Neuronal stem cell (in vitro differentiated cells): ENCODE results near the gene ALS2.
"Not testable (repeated sequence)": the region's sequence is repeated elsewhere in the genome, so short reads cannot be mapped to it uniquely, and the experiment has no call there.

Source experiments
- DNase-seq: peaks from one replicate; pipeline ENCODE4 v3.0.0-alpha.2; 2013; ENCODE audit warnings: low spot score
- H2AFZ ChIP-seq: one replicate; pipeline ENCODE4 v1.6.1; 2013; ENCODE audit warnings: mild to moderate bottlenecking, low read length, inconsistent platforms
- H2AK5ac ChIP-seq: 2 replicates; pipeline ENCODE4 v1.6.1; 2013; ENCODE audit warnings: low read depth, mild to moderate bottlenecking, inconsistent platforms, low read length, moderate library complexity, mixed read lengths
- H2BK120ac ChIP-seq: 2 replicates; pipeline ENCODE4 v1.6.1; 2013; ENCODE audit warnings: low read depth, mild to moderate bottlenecking, inconsistent platforms, low read length, moderate library complexity, mixed read lengths
- H2BK12ac ChIP-seq: one replicate; pipeline ENCODE4 v1.6.1; 2013; ENCODE audit warnings: low read length, inconsistent platforms
- H2BK15ac ChIP-seq: 2 replicates; pipeline ENCODE4 v1.6.1; 2013; ENCODE audit warnings: mild to moderate bottlenecking, low read length, inconsistent platforms, mixed read lengths
- H2BK5ac ChIP-seq: one replicate; pipeline ENCODE4 v1.6.1; 2013; ENCODE audit warnings: inconsistent platforms, mild to moderate bottlenecking, low read length, moderate library complexity
- H3K14ac ChIP-seq: one replicate; pipeline ENCODE4 v1.6.1; 2013; ENCODE audit warnings: low read length, inconsistent platforms
- H3K18ac ChIP-seq: 2 replicates; pipeline ENCODE4 v1.6.1; 2013; ENCODE audit warnings: low read length, inconsistent platforms
- H3K23ac ChIP-seq: 2 replicates; pipeline ENCODE4 v1.6.1; 2013; ENCODE audit warnings: low read depth, mild to moderate bottlenecking, mixed read lengths, low read length, inconsistent platforms; ENCODE audit not compliant: poor library complexity
- H3K27ac ChIP-seq: replicated peaks from 3 replicates; pipeline ENCODE4 v1.5.1; 2013; ENCODE audit warnings: low read length, inconsistent platforms
- H3K27me3 ChIP-seq, 3 experiments: 2 replicates each; pipeline ENCODE4 v1.6.1; 2013; ENCODE audit warnings: low read length in 3 of 3, mild to moderate bottlenecking in 2 of 3, inconsistent platforms in 1 of 3, low read depth in 1 of 3, mixed read lengths in 1 of 3, moderate library complexity in 1 of 3; ENCODE audit not compliant: control insufficient read depth in 3 of 3, insufficient read depth in 3 of 3
- H3K36me3 ChIP-seq, 2 donors: replicated peaks in 1 of 2; 2 replicates each; pipeline ENCODE4 v1.6.1; 2013; ENCODE audit warnings: low read length in 2 of 2; ENCODE audit not compliant: control insufficient read depth in 2 of 2, insufficient read depth in 2 of 2
- H3K4ac ChIP-seq: 2 replicates; pipeline ENCODE4 v1.6.1; 2013; ENCODE audit warnings: inconsistent platforms, mild to moderate bottlenecking, low read length, moderate library complexity
- H3K4me1 ChIP-seq, 2 donors: 1 replicate in 1 of 2; 2 replicates in 1 of 2; pipeline ENCODE4 v1.6.1; 2013; ENCODE audit warnings: low read length in 2 of 2, low read depth in 1 of 2; ENCODE audit not compliant: control insufficient read depth in 2 of 2, insufficient read depth in 1 of 2
- H3K4me2 ChIP-seq: one replicate; pipeline ENCODE4 v1.6.1; 2013; ENCODE audit warnings: mild to moderate bottlenecking, low read length, inconsistent platforms; ENCODE audit not compliant: insufficient read depth, poor library complexity, severe bottlenecking
- H3K4me3 ChIP-seq, 2 donors: 2 replicates each; pipeline ENCODE4 v1.5.1; 2013; ENCODE audit warnings: low read length in 2 of 2, mild to moderate bottlenecking in 2 of 2, inconsistent platforms in 1 of 2, moderate library complexity in 1 of 2
- H3K79me1 ChIP-seq: one replicate; pipeline ENCODE4 v1.6.1; 2013; ENCODE audit warnings: low read depth, mild to moderate bottlenecking, inconsistent platforms, low read length, moderate library complexity
- H3K9ac ChIP-seq: one replicate; pipeline ENCODE4 v1.6.1; 2013; ENCODE audit warnings: mild to moderate bottlenecking, low read depth, low read length, inconsistent platforms; ENCODE audit not compliant: poor library complexity
- H3K9me3 ChIP-seq, 2 donors: replicated peaks in 1 of 2; 2 replicates each; pipeline versions ENCODE3 to v1.6.1; 2013; ENCODE audit warnings: low read length in 2 of 2, mild to moderate bottlenecking in 2 of 2, inconsistent platforms in 1 of 2, low read depth in 1 of 2, mixed read lengths in 1 of 2, moderate library complexity in 1 of 2; ENCODE audit not compliant: control insufficient read depth in 2 of 2, insufficient read depth in 1 of 2
- H4K8ac ChIP-seq: one replicate; pipeline ENCODE4 v1.6.1; 2013; ENCODE audit warnings: low read depth, mild to moderate bottlenecking, inconsistent platforms, low read length, moderate library complexity
- H4K91ac ChIP-seq: one replicate; pipeline ENCODE4 v1.6.1; 2013; ENCODE audit warnings: low read length, low read depth, mild to moderate bottlenecking, inconsistent platforms; ENCODE audit not compliant: poor library complexity
- WGBS, 2 donors: extraction: QIAGEN DNeasy Blood & Tissue Kit; methylation state at CpG; one replicate each; pipeline ENCODE4 v1.1.7; 2013; ENCODE audit warnings: missing lambda C conversion rate in 2 of 2, mixed read lengths in 1 of 2; ENCODE audit not compliant: insufficient read length in 2 of 2, insufficient replicate concordance in 1 of 2; ENCODE audit errors: extremely low coverage in 2 of 2; 5-methylcytosine and 5-hydroxymethylcytosine counted together

ALS2 gene

GRCh38 chr2:201813996-201814760 is 33.4 kb upstream of the ALS2 start:
- Histone ChIP-seq H3K79me1 (no peaks in the 10 kb centered on the region), H3K9ac (no peak overlapping the region), H3K27ac (no peak overlapping the region), H3K18ac (no peak overlapping the region), H4K8ac (no peak overlapping the region), H2BK12ac (no peak overlapping the region), H3K27me3 (peaks cover 0 to 23% (median 0%) of the 10 kb centered on the region in 3 experiments), H2BK120ac (no peak overlapping the region), H3K36me3 (no peaks in the 10 kb centered on the region), H3K4me2 (no peak overlapping the region), H3K4me3 (no peak overlapping the region), H3K9me3 (peaks cover 4 to 9% of the 10 kb centered on the region in 2 donors), H2BK5ac (no peak overlapping the region), H3K23ac (no peak overlapping the region), H2AFZ (no peak overlapping the region), H2BK15ac (no peak overlapping the region), H3K14ac (no peak overlapping the region), H3K4ac (no peak overlapping the region), H4K91ac (no peak overlapping the region), H2AK5ac (no peak overlapping the region), H3K4me1 (no peaks in the 10 kb centered on the region)
- DNase-seq, result no peak
- 100% methylated on average over 1 of the region's 9 CpGs; no CpG with 5 or more reads in 1 of the 2 donors for WGBS, 2 donors

- H3K9ac ChIP-seq, DNase-seq, H3K18ac ChIP-seq, H3K79me1 ChIP-seq, H2BK12ac ChIP-seq, H3K14ac ChIP-seq, H2BK120ac ChIP-seq, H2AFZ ChIP-seq, H2BK15ac ChIP-seq, H3K4me2 ChIP-seq, H3K4me1 ChIP-seq, H2BK5ac ChIP-seq, H3K9me3 ChIP-seq, H4K8ac ChIP-seq, H3K27ac ChIP-seq, H3K4me3 ChIP-seq, H2AK5ac ChIP-seq, H3K4ac ChIP-seq, H3K23ac ChIP-seq, H4K91ac ChIP-seq, H3K36me3 ChIP-seq: not testable (repeated sequence)
- H3K27me3 ChIP-seq, result peaks cover 0 to 54% (median 2%) of the 10 kb centered on the region in 3 experiments
- WGBS, 2 donors, result no CpG with 5 or more reads among the region's 7 CpGs
Observed at GRCh38 chr2:201810604-201811003, 29.9 kb upstream of the ALS2 start.

DNA sequence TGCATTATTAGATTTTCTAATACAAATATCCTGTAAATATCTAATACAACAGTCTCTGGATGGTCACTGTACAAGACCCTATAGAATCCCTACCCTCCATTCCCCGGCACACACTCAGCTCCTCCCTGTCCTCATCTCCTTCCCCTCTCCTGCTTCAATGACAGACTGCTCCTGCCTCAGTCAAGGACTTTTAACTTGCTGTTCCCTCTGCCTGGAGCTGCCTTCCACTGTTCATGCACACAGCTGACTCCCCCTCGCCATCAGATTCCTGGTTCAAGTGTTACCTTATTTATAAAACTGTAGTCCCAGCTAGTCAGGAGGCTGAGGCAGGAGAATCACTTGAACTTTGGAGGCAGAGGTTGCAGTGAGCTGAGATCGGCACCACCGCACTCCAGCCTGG is 28.9 kb upstream of the ALS2 start:
- H3K4me3 ChIP-seq, result no peak overlapping the region
- DNase-seq, result no peak

DNA sequence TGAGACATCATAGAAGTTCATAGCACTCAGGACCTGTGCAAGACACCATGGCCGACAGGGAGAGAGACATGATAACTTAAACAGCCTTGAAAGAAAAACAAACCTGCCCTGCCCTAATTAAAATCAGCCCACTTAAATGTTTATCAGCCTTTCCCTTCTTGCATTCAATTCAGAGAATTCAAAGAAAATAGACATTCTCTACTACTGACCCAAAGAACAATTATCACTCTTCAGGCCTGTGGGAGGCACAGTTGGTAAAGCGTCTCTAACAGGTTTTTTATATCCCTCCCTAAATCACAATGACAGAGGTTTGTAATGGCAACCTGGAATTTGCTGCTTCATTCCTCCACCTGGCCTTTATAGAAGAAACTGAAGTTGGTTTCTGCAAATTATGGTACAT is 27.3 kb upstream of the ALS2 start:
- H2AK5ac ChIP-seq, result no peak overlapping the region
- H3K27ac ChIP-seq, result no peak overlapping the region
- H3K4ac ChIP-seq, result no peak overlapping the region
- H3K4me1 ChIP-seq, result peaks cover 0 to 6% of the 10 kb centered on the region in 2 donors
- H3K23ac ChIP-seq, result no peak overlapping the region
- WGBS, 2 donors, result no CpG with 5 or more reads among the region's 2 CpGs
- no peak overlapping the region for H3K14ac ChIP-seq
- no peak overlapping the region for H2BK120ac ChIP-seq
- no peak overlapping the region for H2AFZ ChIP-seq
- no peak overlapping the region for H4K8ac ChIP-seq
- no peak overlapping the region for H2BK12ac ChIP-seq
- no peak overlapping the region for H3K18ac ChIP-seq
- no peak for DNase-seq
- no peaks in the 10 kb centered on the region for H3K79me1 ChIP-seq
- peaks cover 0 to 54% (median 2%) of the 10 kb centered on the region in 3 experiments for H3K27me3 ChIP-seq
- no peaks in the 10 kb centered on the region for H3K9me3 ChIP-seq
- no peak overlapping the region for H2BK5ac ChIP-seq
- no peak overlapping the region for H2BK15ac ChIP-seq
- H4K91ac ChIP-seq, result no peak overlapping the region
- H3K4me2 ChIP-seq, result no peak overlapping the region
- H3K36me3 ChIP-seq, result no peaks in the 10 kb centered on the region
- H3K4me3 ChIP-seq, result no peak overlapping the region
- no peak overlapping the region for H3K9ac ChIP-seq

More for the DNA sequence above, 28.9 kb upstream of the ALS2 start:
- Histone ChIP-seq H3K4ac (no peak overlapping the region), H2BK5ac (no peak overlapping the region), H2BK120ac (no peak overlapping the region), H4K8ac (no peak overlapping the region), H3K9ac (no peak overlapping the region), H2BK15ac (no peak overlapping the region), H3K4me1 (peaks cover 0 to 6% of the 10 kb centered on the region in 2 donors), H2AK5ac (no peak overlapping the region), H3K23ac (no peak overlapping the region), H3K27ac (no peak overlapping the region), H3K36me3 (no peaks in the 10 kb centered on the region), H3K14ac (no peak overlapping the region), H2BK12ac (no peak overlapping the region), H2AFZ (no peak overlapping the region), H4K91ac (no peak overlapping the region), H3K27me3 (peaks cover 0 to 54% (median 2%) of the 10 kb centered on the region in 3 experiments), H3K9me3 (no peaks in the 10 kb centered on the region), H3K4me2 (no peak overlapping the region), H3K18ac (no peak overlapping the region), H3K79me1 (no peaks in the 10 kb centered on the region)
- no CpG with 5 or more reads among the region's 4 CpGs for WGBS, 2 donors
